ENCODE data around the gene PRKD2. TPM values are rescaled to one million over a fixed set of nuclear protein-coding genes. Genes with fewer than 3 reads are reported as not detected.

Gene PRKD2
- total and polyA plus RNA-seq, 10 of the 15 experiments (the other 5 are each of a cell fraction or from before 2014, with no cell fraction given): 2.3 to 98.8 (median 32.9) TPM

GRCh38 chr19:46717716-46718143, 816 bp upstream of the PRKD2 start (continued):
- TF ChIP-seq BRCA1 (IDR thresholded peaks at IDR 0.05; ENCODE audit: low read depth, low read length): no peak
- no peak for TF ChIP-seq HDGF (IDR thresholded peaks at IDR 0.05)
- TF ChIP-seq KDM1A (IDR thresholded peaks at IDR 0.05; ENCODE audit: borderline replicate concordance): no peak
- no peak for TF ChIP-seq MYC (IDR thresholded peaks at IDR 0.05; ENCODE audit: insufficient read depth, insufficient read length, insufficient replicate concordance, low read length, severe bottlenecking)
- no peak for TF ChIP-seq ASH2L (IDR thresholded peaks at IDR 0.05; ENCODE audit: borderline replicate concordance, low read depth)
- TF ChIP-seq ZSCAN29 (IDR thresholded peaks at IDR 0.05): no peak
- no peak for TF ChIP-seq SPI1 (IDR thresholded peaks at IDR 0.05; ENCODE audit: borderline replicate concordance, insufficient read depth, low read depth, low read length)
- no peak for TF ChIP-seq IRF4 (IDR thresholded peaks at IDR 0.05; ENCODE audit: low read depth, low read length)
- no peak for TF ChIP-seq FOS (IDR thresholded peaks at IDR 0.05; ENCODE audit: borderline replicate concordance, extremely low read depth, insufficient read length)
- TF ChIP-seq MTA3 (IDR thresholded peaks at IDR 0.05; ENCODE audit: borderline replicate concordance, low read length): no peak
- TF ChIP-seq BACH1 (IDR thresholded peaks at IDR 0.05; ENCODE audit: borderline replicate concordance): 0 out of 2 replicates have a peak, but pooled peaks have one; percentile 29
- no peak for TF ChIP-seq MEF2A (IDR thresholded peaks at IDR 0.05; ENCODE audit: insufficient read depth, low read depth, low read length)
- TF ChIP-seq DPF2 (IDR thresholded peaks at IDR 0.05): peak; percentile 43; the same call in 1 of the 2 replicates
- TF ChIP-seq POLR2A (IDR thresholded peaks at IDR 0.05; ENCODE audit: low read depth, low read length): peak; percentile 9; the same call in 1 of the 2 replicates
- TF ChIP-seq KAT2A (conservative IDR thresholded peaks at IDR 0.05; ENCODE audit: control insufficient read depth, low read depth, low read length): no peak
- TF ChIP-seq EGR1 (IDR thresholded peaks at IDR 0.05; ENCODE audit: borderline replicate concordance in 1 of 2, low read depth in 2 of 2, low read length in 2 of 2): 0 out of 3 replicates have a peak, but pooled peaks of 1 of the 2 experiments have one; percentile 14
- TF ChIP-seq BMI1 (IDR thresholded peaks at IDR 0.05; ENCODE audit: borderline replicate concordance): no peak

All from GM12878 (cell line).